SJSA1 (cell line): ENCODE results near the gene PPP6R1. TPM values are rescaled to one million over a fixed set of nuclear protein-coding genes. Genes with fewer than 3 reads are reported as not detected.
"Not testable (repeated sequence)": the region's sequence is repeated elsewhere in the genome, so short reads cannot be mapped to it uniquely, and the experiment has no call there.

Source experiments
- DNase-seq, 2 experiments: peaks; one replicate each; pipeline ENCODE4 v3.0.0-alpha.2; 2015 to 2020; ENCODE audit warnings: low spot score in 2 of 2, low read depth in 1 of 2
- H3K27ac ChIP-seq: fragments of 250-450 bp; sonication (Bioruptor Pico); 2 replicates; pipeline ENCODE4 v1.5.1; 2020; ENCODE audit warnings: mild to moderate bottlenecking, moderate library complexity
- H3K27me3 ChIP-seq: fragments of 250-450 bp; sonication (Bioruptor Pico); replicated peaks from 2 replicates; pipeline ENCODE4 v1.5.1; 2020; ENCODE audit warnings: mild to moderate bottlenecking, moderate library complexity
- H3K36me3 ChIP-seq: fragments of 250-450 bp; sonication (Bioruptor Pico); 2 replicates; pipeline ENCODE4 v1.5.1; 2020; ENCODE audit warnings: mild to moderate bottlenecking
- H3K4me1 ChIP-seq: fragments of 250-450 bp; sonication (Bioruptor Pico); replicated peaks from 2 replicates; pipeline ENCODE4 v1.6.1; 2021; ENCODE audit warnings: mild to moderate bottlenecking
- H3K4me3 ChIP-seq: fragments of 250-450 bp; sonication (Bioruptor Pico); 2 replicates; pipeline ENCODE4 v1.5.1; 2020; ENCODE audit warnings: mild to moderate bottlenecking
- H3K9me3 ChIP-seq: fragments of 250-450 bp; sonication (Bioruptor Pico); replicated peaks from 2 replicates; pipeline ENCODE4 v1.5.1; 2020; ENCODE audit warnings: mild to moderate bottlenecking
- total RNA-seq: library from RNA; depleted of rRNA; stranded (reverse); fragments of >200 nt; shearing (Covaris generic); gene quantifications from 2 replicates; pipeline ENCODE4 v1.2.3, GENCODE V29; 2014

The PPP6R1 gene
- total RNA-seq, 1 experiment from 2014 or later = 48.0 TPM

GRCh38 chr19:55224679-55225414 is 34.0 kb downstream of the PPP6R1 start:
- DNase-seq = peak in 1 of 2 experiments; percentile 40
- H3K27me3 ChIP-seq, H3K27ac ChIP-seq, H3K9me3 ChIP-seq, H3K4me3 ChIP-seq, H3K4me1 ChIP-seq: not testable (repeated sequence)
- peaks cover 26% of the 10 kb centered on the region for H3K36me3 ChIP-seq

GRCh38 chr19:55224038-55224665 is 34.7 kb downstream of the PPP6R1 start:
- Histone ChIP-seq H3K4me1 (no peaks in the 10 kb centered on the region), H3K36me3 (peaks cover 21% of the 10 kb centered on the region), H3K9me3 (no peaks in the 10 kb centered on the region), H3K27me3 (no peaks in the 10 kb centered on the region), H3K4me3 (no peak overlapping the region), H3K27ac (no peak overlapping the region)
- peak in 1 of 2 experiments; percentile 38 for DNase-seq

DNA sequence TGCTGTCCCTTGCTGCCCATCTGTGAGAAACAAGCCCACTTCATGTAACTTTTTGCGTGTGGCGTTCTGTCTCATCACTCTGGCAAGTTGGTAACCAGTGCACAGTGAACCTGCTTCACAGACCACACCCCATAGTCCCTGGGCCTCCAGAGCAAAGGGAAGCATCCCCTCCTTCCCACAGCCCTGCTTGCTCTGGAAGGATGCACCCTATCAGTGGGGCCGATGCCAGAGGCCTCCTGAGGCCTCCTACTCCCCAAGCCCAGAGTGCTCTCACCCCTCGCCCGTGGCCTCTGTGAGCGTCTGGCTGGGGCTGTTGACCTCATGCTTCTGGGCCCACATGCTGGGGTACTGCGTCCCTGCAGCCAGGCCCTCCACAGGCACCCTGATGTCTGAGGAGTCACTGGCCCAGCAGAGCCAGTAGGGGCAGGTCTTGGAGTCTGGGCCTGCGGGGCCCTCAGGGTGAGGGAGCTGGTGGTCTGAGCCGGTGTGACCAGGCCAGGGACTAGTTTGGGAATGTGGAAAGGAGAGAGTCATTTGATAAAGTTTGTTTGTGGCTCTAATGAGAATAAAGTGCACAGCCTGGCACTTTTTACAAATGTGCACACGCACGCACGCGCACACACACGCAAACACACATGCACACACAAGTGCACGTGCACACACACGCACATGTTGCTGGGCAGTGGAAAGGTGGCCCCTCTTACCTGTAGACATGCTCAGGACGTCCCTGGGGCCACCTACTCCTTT is 35.4 kb downstream of the PPP6R1 start:
- no peaks in the 10 kb centered on the region for H3K27me3 ChIP-seq
- H3K4me1 ChIP-seq = no peaks in the 10 kb centered on the region
- H3K4me3 ChIP-seq = no peak overlapping the region
- peak in 1 of 2 experiments; percentile 35 for DNase-seq
- H3K9me3 ChIP-seq = no peaks in the 10 kb centered on the region
- H3K27ac ChIP-seq = no peak overlapping the region
- peaks cover 14% of the 10 kb centered on the region for H3K36me3 ChIP-seq

GRCh38 chr19:55220525-55220924 is 38.3 kb downstream of the PPP6R1 start:
- Histone ChIP-seq H3K27me3 (no peaks in the 10 kb centered on the region), H3K4me1 (peaks cover 17% of the 10 kb centered on the region), H3K27ac (no peak overlapping the region), H3K9me3 (no peaks in the 10 kb centered on the region), H3K36me3 (no peaks in the 10 kb centered on the region), H3K4me3 (no peak overlapping the region)
- no peak for DNase-seq

DNA sequence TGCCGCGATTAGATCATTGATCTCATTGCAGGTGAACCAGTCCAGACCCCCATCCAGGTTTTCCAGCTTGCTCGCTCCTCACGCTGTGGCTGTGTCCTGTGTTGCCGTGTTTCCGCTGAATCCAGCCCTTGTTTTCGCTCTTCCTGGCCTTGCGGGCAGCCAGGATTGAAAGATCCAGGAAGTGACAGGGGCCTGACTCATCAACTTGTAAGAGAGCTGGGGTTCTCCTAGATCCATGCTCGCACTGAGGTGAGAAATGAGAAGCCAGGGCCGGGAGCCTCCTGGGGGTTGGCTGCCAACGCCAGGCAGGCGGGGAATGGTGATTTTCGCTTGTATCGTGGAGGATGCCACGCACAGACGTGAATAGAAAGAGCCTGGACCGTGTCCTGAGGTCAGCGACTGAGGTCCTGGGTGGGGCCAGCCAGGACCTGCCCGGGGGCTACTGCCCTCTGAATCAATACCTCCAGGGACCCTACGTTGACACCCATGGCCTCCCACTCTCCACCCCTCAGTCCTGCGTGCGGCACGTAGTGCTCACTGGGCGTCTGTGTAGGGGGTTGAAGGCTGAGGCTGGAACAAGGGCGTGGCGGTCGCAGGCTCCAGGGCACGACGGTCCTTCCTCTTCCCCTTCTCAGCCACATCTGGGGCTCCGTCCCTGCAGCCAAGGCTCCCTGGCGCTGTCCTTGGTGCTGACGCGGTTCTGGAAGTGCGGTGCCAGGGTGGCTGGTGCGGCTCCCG is 42.2 kb downstream of the PPP6R1 start:
- Histone ChIP-seq H3K4me3 (peak overlapping the region; percentile 38), H3K9me3 (no peaks in the 10 kb centered on the region), H3K27me3 (no peaks in the 10 kb centered on the region), H3K27ac (peak overlapping the region; percentile 57), H3K4me1 (peaks cover 17% of the 10 kb centered on the region), H3K36me3 (no peaks in the 10 kb centered on the region)
- DNase-seq = peak; percentile 92 to 97

DNA sequence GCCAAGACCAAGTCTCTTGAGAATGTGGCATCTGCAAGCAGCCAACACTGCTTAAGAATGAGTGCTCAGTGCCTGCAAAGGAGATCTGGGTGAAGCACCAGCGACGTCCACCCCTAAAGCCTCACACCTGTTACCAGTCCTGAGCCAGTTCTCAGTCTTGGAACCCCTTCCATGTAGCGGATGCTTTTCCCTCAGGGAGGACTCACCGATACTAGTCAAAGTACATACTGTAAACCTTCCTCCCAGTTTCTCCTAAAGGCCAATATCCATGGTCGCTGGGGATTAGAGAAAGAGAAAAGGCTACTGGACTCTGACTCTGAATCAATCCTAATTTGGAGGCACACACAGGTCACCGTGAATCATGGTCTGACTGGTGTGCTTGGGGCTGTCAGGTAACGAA is 45.3 kb downstream of the PPP6R1 start:
- DNase-seq = no peak
- no peak overlapping the region for H3K27ac ChIP-seq
- H3K36me3 ChIP-seq = no peaks in the 10 kb centered on the region
- H3K27me3 ChIP-seq = no peaks in the 10 kb centered on the region
- peaks cover 41% of the 10 kb centered on the region for H3K4me1 ChIP-seq
- no peaks in the 10 kb centered on the region for H3K9me3 ChIP-seq
- H3K4me3 ChIP-seq = no peak overlapping the region

DNA sequence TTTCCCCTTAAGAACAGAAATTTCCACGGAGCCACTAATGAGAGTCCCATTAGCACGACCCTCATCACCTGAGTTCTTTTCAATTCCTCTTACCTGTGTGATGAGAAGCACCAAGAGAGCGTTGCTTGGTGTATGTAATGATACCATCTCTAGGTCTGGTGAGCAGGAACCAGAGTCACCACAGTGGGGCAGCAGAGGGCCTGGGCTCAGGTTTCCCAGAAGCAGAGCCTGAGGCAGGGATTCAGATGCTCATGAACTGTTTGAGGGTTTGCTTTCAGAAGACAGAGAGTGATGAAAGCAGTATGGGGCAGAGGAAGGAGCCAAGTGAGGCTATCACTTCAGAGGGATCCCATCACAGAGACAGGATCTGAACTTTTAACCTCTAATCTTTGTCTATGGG is 46.4 kb downstream of the PPP6R1 start:
- Histone ChIP-seq H3K27ac (no peak overlapping the region), H3K4me1 (peaks cover 38% of the 10 kb centered on the region), H3K4me3 (no peak overlapping the region), H3K27me3 (no peaks in the 10 kb centered on the region), H3K36me3 (no peaks in the 10 kb centered on the region), H3K9me3 (no peaks in the 10 kb centered on the region)
- DNase-seq = peak; percentile 54 to 73

- H3K4me1 ChIP-seq = peaks cover 33% of the 10 kb centered on the region
- H3K36me3 ChIP-seq = no peaks in the 10 kb centered on the region
- peak in 1 of 2 experiments; percentile 77 for DNase-seq
- H3K9me3 ChIP-seq = no peaks in the 10 kb centered on the region
- peak overlapping the region; percentile 31 for H3K27ac ChIP-seq
- H3K4me3 ChIP-seq = no peak overlapping the region
- H3K27me3 ChIP-seq = no peaks in the 10 kb centered on the region
Observed at GRCh38 chr19:55209693-55210472, 48.9 kb downstream of the PPP6R1 start.

DNA sequence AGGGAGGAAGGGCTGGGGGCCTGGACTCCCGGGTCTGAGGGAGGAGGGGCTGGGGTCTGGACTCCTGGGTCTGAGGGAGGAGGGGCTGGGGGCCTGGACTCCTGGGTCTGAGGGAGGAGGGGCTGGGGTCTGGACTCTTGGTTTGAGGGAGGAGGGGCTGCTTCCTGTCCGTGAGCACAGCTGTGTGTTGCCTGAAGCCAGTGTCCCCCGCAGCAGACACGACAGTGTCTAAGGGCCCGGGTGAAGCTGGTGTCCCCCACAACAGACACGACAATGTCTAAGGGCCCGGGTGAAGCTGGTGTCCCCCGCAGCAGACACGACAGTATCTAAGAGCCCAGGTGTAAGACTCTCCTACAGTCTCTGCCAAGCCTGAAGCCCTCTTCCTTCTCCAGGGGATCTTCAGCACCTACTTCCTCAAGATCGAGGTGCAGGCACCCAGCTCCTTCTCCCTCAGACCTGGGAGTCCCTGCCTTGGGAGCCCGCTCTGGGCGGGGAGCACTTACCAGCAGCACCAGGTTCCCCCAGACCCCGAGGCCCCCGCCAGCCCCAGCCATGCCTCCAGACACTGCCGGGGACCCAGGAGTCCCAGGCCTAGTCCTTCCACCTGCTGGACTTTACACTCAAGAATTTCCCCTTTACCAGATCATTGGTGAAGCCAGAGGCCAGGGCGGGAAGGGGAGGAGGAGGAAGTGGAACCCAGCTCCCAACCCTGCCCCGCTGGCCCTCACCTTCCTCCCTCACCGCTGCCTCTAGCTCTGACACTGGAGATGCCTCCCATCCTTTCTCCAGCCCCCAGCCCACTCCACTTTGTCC is 49.7 kb downstream of the PPP6R1 start, which contains the start of gene PTPRH:
Gene PTPRH (minus strand): TSS at position 622 of the 813 bp plus-strand sequence. CDS start 68 bp downstream, at position 554.
- DNase-seq = no peak
- Histone ChIP-seq H3K4me1 (peaks cover 33% of the 10 kb centered on the region), H3K9me3 (no peaks in the 10 kb centered on the region), H3K27ac (peak within 1 kb of the TSS; percentile 31), H3K4me3 (no peak within 1 kb of the TSS), H3K36me3 (no peaks in the 10 kb centered on the region), H3K27me3 (no peaks in the 10 kb centered on the region)

DNA sequence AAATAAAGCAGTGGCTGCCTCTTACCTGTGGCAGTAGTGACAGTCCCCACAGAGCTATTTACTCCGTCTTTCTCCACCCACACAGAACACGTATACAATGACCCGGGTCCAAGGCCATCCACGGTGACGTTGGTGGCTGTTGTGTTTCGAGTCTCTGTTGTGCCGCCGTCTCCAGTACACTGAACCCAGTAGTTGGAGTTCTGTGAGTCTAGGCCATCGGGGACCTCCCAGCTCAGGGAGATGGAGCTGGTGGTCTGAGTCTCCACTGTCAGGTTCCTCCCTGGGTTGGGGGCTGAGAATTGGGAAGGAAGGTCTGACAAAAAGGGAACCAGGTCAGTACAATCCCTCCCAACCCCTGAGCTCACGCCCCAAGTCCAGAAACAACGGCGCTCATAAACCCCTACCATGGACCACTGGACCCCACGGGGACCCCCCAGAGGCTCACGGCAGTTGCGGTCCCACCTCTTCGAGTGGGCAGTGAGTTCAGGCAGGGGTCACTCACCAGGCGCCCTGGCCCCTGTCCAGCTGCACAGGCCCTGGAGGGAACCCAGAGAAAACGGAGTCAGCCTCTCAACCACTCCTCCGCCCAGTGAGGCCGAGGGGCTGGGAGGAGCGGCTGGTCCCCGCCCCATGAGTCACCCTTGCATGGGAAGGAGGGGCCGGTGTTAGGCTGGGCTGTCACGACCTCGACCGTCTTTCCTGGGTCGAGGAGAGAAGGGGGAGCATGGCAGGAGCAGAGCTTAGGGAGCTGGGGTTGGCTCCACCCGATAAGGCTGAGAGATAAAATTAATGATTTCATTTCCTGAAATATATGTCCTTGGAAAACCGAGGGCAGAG is 51.9 kb downstream of the PPP6R1 start:
- peak; percentile 88 to 93 for DNase-seq
- H3K4me3 ChIP-seq = peak overlapping the region; percentile 15
- no peaks in the 10 kb centered on the region for H3K27me3 ChIP-seq
- H3K36me3 ChIP-seq = no peaks in the 10 kb centered on the region
- no peak overlapping the region for H3K27ac ChIP-seq
- H3K9me3 ChIP-seq = no peaks in the 10 kb centered on the region
- peaks cover 33% of the 10 kb centered on the region for H3K4me1 ChIP-seq

DNA sequence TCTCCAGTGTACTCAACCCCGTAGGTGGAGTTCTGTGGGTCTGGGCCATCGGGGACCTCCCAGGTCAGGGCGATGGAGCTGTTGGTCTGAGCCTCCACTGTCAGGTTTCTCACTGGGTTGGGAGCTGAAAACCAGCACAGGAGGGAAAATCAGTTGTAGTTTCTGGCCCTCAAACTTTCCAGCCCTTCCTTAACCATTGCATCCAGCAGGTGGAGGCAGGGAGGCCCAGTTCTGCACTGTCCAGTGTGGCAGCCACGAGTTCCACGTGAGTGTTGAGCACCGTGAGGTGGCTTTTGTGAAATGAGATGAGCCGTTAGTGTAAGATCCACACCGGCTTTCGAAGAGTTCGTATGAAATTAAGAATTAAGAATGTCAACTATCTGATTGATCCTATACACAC is 56.6 kb downstream of the PPP6R1 start:
- not testable (repeated sequence) for H3K27ac ChIP-seq, DNase-seq, H3K27me3 ChIP-seq, H3K9me3 ChIP-seq, H3K36me3 ChIP-seq, H3K4me3 ChIP-seq, H3K4me1 ChIP-seq
